T-helper 1 cell treated with Interleukin-12 subunit alpha and Interleukin-12 subunit beta and Interleukin-4 antibody, amounts not matched to agents 30 μg/mL and 1 μg/mL, for 36 hours (primary cell): ENCODE measurements around the gene LRP1B.

Source experiments
- H3K27ac Mint-ChIP-seq: one replicate; pipeline ENCODE4 v1.8.0; 2021; ENCODE audit warnings: mild to moderate bottlenecking, mixed read lengths
- H3K27me3 Mint-ChIP-seq: one replicate; pipeline ENCODE4 v1.8.0; 2021; ENCODE audit warnings: low read depth, mixed read lengths
- H3K36me3 Mint-ChIP-seq: one replicate; pipeline ENCODE4 v1.8.0; 2021; ENCODE audit warnings: low read depth, mixed read lengths
- H3K4me1 Mint-ChIP-seq: one replicate; pipeline ENCODE4 v1.8.0; 2021; ENCODE audit warnings: low read depth, mixed read lengths
- H3K4me3 Mint-ChIP-seq: one replicate; pipeline ENCODE4 v1.8.0; 2021; ENCODE audit warnings: mild to moderate bottlenecking, moderate library complexity, mixed read lengths
- H3K9me3 Mint-ChIP-seq: one replicate; pipeline ENCODE4 v1.8.0; 2021; ENCODE audit warnings: mixed read lengths

The LRP1B gene

GRCh38 chr2:140200764-140201163 lies 1930.1 kb downstream of the LRP1B start:
- no peaks in the 10 kb centered on the region for H3K27me3 Mint-ChIP-seq
- H3K9me3 Mint-ChIP-seq = peaks cover 10% of the 10 kb centered on the region
- no peak overlapping the region for H3K27ac Mint-ChIP-seq
- no peak overlapping the region for H3K4me3 Mint-ChIP-seq
- H3K36me3 Mint-ChIP-seq = no peaks in the 10 kb centered on the region
- H3K4me1 Mint-ChIP-seq = no peaks in the 10 kb centered on the region

- no peaks in the 10 kb centered on the region for H3K27me3 Mint-ChIP-seq
- H3K9me3 Mint-ChIP-seq = peaks cover 10% of the 10 kb centered on the region
- no peak overlapping the region for H3K27ac Mint-ChIP-seq
- no peaks in the 10 kb centered on the region for H3K4me1 Mint-ChIP-seq
- no peak overlapping the region for H3K4me3 Mint-ChIP-seq
- H3K36me3 Mint-ChIP-seq = no peaks in the 10 kb centered on the region
Measured at GRCh38 chr2:140200307-140200706, 1930.5 kb downstream of the LRP1B start.

DNA sequence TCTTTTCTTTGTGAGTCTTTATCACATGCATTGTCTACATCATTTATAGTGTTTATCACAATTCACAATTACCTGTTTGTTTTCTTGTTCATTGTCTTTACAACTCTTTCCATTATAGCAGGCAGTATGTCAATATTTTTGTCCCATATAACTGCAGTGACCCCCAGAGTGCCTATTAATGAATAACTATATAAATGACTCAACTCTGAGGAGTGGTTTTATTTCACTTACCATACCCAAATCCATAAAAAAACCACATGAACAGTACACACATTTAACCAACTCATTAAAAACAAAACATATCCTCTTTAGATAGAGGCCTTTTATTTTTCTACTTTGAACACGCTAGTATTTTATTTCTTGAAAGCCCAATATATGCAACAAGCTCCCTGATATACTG lies 1931.5 kb downstream of the LRP1B start:
- Mint-ChIP-seq H3K4me1 (no peaks in the 10 kb centered on the region), H3K27me3 (no peaks in the 10 kb centered on the region), H3K36me3 (no peaks in the 10 kb centered on the region), H3K4me3 (no peak overlapping the region), H3K27ac (no peak overlapping the region), H3K9me3 (peaks cover 7% of the 10 kb centered on the region)

GRCh38 chr2:140187086-140187485 lies 1943.7 kb downstream of the LRP1B start:
- H3K36me3 Mint-ChIP-seq = no peaks in the 10 kb centered on the region
- H3K4me1 Mint-ChIP-seq = no peaks in the 10 kb centered on the region
- H3K27ac Mint-ChIP-seq = no peak overlapping the region
- H3K4me3 Mint-ChIP-seq = no peak overlapping the region
- no peaks in the 10 kb centered on the region for H3K27me3 Mint-ChIP-seq
- H3K9me3 Mint-ChIP-seq = peaks cover 7% of the 10 kb centered on the region

- Mint-ChIP-seq H3K36me3 (no peaks in the 10 kb centered on the region), H3K27me3 (no peaks in the 10 kb centered on the region), H3K27ac (no peak overlapping the region), H3K9me3 (peaks cover 7% of the 10 kb centered on the region), H3K4me1 (no peaks in the 10 kb centered on the region), H3K4me3 (no peak overlapping the region)
Measured at GRCh38 chr2:140186313-140186712, 1944.5 kb downstream of the LRP1B start.

DNA sequence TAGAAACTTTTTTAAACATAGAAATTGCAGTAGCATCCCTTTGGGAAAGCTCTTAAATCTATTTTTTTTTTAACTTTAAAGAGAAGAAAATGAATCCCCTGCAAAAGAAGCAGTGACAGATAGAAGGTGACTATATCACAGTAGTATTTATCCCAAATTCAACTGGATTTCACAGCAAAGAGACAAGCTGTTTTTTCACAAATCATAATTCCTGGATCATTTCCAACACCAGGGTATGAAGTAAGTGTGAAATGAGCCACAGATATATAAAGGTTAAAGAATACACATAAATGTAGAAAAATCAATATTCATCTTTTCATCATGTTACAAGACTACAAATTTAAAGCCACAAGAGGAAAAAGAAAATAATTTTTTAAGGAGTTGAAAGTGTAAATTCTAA lies 1945.7 kb downstream of the LRP1B start:
- H3K27ac Mint-ChIP-seq = no peak overlapping the region
- H3K4me1 Mint-ChIP-seq = no peaks in the 10 kb centered on the region
- peaks cover 7% of the 10 kb centered on the region for H3K9me3 Mint-ChIP-seq
- H3K36me3 Mint-ChIP-seq = no peaks in the 10 kb centered on the region
- H3K4me3 Mint-ChIP-seq = no peak overlapping the region
- no peaks in the 10 kb centered on the region for H3K27me3 Mint-ChIP-seq

DNA sequence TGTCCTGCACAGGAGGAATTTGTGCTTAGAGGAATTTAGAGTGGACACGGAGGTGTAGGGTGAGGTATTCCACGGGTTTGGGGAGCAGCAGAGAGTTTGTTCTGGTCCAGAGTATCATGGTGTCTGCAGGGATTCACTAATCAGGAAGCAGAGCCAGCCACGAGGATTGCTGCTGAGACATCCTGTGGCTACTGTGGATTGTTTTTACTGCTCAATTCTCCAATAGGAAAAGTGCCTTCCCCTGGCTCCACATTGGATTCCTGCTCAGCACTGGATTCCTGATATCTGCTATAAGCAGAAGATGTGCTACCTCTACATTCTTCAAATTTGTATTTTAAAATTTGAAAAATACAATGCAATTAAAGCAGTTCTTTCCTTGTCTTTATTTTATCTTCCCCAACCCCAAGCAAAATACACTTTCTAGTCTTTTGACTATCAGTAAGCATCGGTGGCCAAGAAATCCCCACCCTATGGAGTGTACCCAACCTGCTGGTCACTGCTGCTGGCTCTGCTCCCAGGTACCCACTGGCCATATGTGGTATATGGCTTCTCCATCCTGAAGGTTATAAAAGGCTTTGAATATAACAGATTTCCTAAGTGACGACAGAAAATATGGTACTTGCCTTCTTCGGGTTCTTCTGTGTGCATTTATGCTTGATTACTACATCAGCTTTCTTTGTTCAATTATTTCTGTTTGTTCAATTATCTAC lies 1947.6 kb downstream of the LRP1B start:
- Mint-ChIP-seq H3K4me1 (no peaks in the 10 kb centered on the region), H3K9me3 (peaks cover 6% of the 10 kb centered on the region), H3K27ac (no peak overlapping the region), H3K36me3 (no peaks in the 10 kb centered on the region), H3K27me3 (no peaks in the 10 kb centered on the region), H3K4me3 (no peak overlapping the region)
